ENCODE measurements around the gene CUL7. TPM values are rescaled to one million over a fixed set of nuclear protein-coding genes. Genes with fewer than 3 reads are reported as not detected.
A peak's percentile ranks its signal among the peaks of the same experiment; 100 is the strongest.

Gene CUL7
- total RNA-seq, 1 experiment from 2014 or later: 19.6 TPM

- Histone ChIP-seq H3K27me3 (ENCODE audit: control insufficient read depth, insufficient read depth, low read length) (no peaks in the 10 kb centered on the region), H3K4me3 (ENCODE audit: insufficient read depth, low read depth, low read length) (peak within 1 kb of the TSS; percentile 57), H3K36me3 (replicated peaks; ENCODE audit: control insufficient read depth, insufficient read depth, low read length) (peaks cover 33% of the 10 kb centered on the region)
- peak; percentile 95 for DNase-seq
Measured at GRCh38 chr6:43021270-43022047, 32.2 kb downstream of the CUL7 start, which contains the start of gene RRP36. Gene RRP36, plus strand, starts transcription at chr6:43021623. Its CDS starts 32 bp downstream, at chr6:43021655.

- peak overlapping the region; percentile 57 for H3K4me3 ChIP-seq (ENCODE audit: insufficient read depth, low read depth, low read length)
- DNase-seq: peak; percentile 95
- H3K36me3 ChIP-seq (replicated peaks; ENCODE audit: control insufficient read depth, insufficient read depth, low read length): peaks cover 28% of the 10 kb centered on the region
- no peaks in the 10 kb centered on the region for H3K27me3 ChIP-seq (ENCODE audit: control insufficient read depth, insufficient read depth, low read length)
Measured at GRCh38 chr6:43020847-43021246, 32.8 kb downstream of the CUL7 start.

- no peak overlapping the region for H3K4me3 ChIP-seq (ENCODE audit: insufficient read depth, low read depth, low read length)
- peaks cover 26% of the 10 kb centered on the region for H3K36me3 ChIP-seq (replicated peaks; ENCODE audit: control insufficient read depth, insufficient read depth, low read length)
- H3K27me3 ChIP-seq (ENCODE audit: control insufficient read depth, insufficient read depth, low read length): no peaks in the 10 kb centered on the region
- no peak for DNase-seq
Measured at GRCh38 chr6:43020052-43020705, 33.5 kb downstream of the CUL7 start.

- H3K36me3 ChIP-seq (replicated peaks; ENCODE audit: control insufficient read depth, insufficient read depth, low read length): peaks cover 15% of the 10 kb centered on the region
- no peak for DNase-seq
- H3K4me3 ChIP-seq (ENCODE audit: insufficient read depth, low read depth, low read length): no peak overlapping the region
- H3K27me3 ChIP-seq (ENCODE audit: control insufficient read depth, insufficient read depth, low read length): no peaks in the 10 kb centered on the region
Measured at GRCh38 chr6:43019152-43019551, 34.5 kb downstream of the CUL7 start.

- no peak overlapping the region for H3K4me3 ChIP-seq (ENCODE audit: insufficient read depth, low read depth, low read length)
- DNase-seq: no peak
- no peaks in the 10 kb centered on the region for H3K27me3 ChIP-seq (ENCODE audit: control insufficient read depth, insufficient read depth, low read length)
- H3K36me3 ChIP-seq (replicated peaks; ENCODE audit: control insufficient read depth, insufficient read depth, low read length): peaks cover 17% of the 10 kb centered on the region
Measured at GRCh38 chr6:43016943-43017334, 36.7 kb downstream of the CUL7 start.

GRCh38 chr6:43016176-43016942, 37.3 kb downstream of the CUL7 start:
- H3K4me3 ChIP-seq (ENCODE audit: insufficient read depth, low read depth, low read length): no peak overlapping the region
- H3K36me3 ChIP-seq (replicated peaks; ENCODE audit: control insufficient read depth, insufficient read depth, low read length): peaks cover 19% of the 10 kb centered on the region
- no peak for DNase-seq
- no peaks in the 10 kb centered on the region for H3K27me3 ChIP-seq (ENCODE audit: control insufficient read depth, insufficient read depth, low read length)

- Histone ChIP-seq H3K4me3 (ENCODE audit: insufficient read depth, low read depth, low read length) (peak overlapping the region; percentile 79), H3K36me3 (replicated peaks; ENCODE audit: control insufficient read depth, insufficient read depth, low read length) (peaks cover 30% of the 10 kb centered on the region), H3K27me3 (ENCODE audit: control insufficient read depth, insufficient read depth, low read length) (no peaks in the 10 kb centered on the region)
- no peak for DNase-seq
Measured at GRCh38 chr6:43014434-43014909, 39.2 kb downstream of the CUL7 start.

- H3K27me3 ChIP-seq (ENCODE audit: control insufficient read depth, insufficient read depth, low read length): no peaks in the 10 kb centered on the region
- H3K36me3 ChIP-seq (replicated peaks; ENCODE audit: control insufficient read depth, insufficient read depth, low read length): peaks cover 31% of the 10 kb centered on the region
- peak; percentile 99 for DNase-seq
- peak within 1 kb of the TSS; percentile 79 for H3K4me3 ChIP-seq (ENCODE audit: insufficient read depth, low read depth, low read length)
Measured at GRCh38 chr6:43013843-43014433, 39.7 kb downstream of the CUL7 start, which contains the start of the genes KLHDC3 and MEA1. Gene KLHDC3, plus strand, starts transcription at chr6:43014249. Its CDS starts 2,944 bp downstream, at chr6:43017193. Gene MEA1, minus strand, starts transcription at chr6:43013946. Its CDS starts 133 bp downstream, at chr6:43013813.

- Histone ChIP-seq H3K27me3 (ENCODE audit: control insufficient read depth, insufficient read depth, low read length) (no peaks in the 10 kb centered on the region), H3K36me3 (replicated peaks; ENCODE audit: control insufficient read depth, insufficient read depth, low read length) (peaks cover 33% of the 10 kb centered on the region), H3K4me3 (ENCODE audit: insufficient read depth, low read depth, low read length) (peak overlapping the region; percentile 67)
- no peak for DNase-seq
Measured at GRCh38 chr6:43013097-43013842, 40.4 kb downstream of the CUL7 start.

- no peak for DNase-seq
- Histone ChIP-seq H3K36me3 (replicated peaks; ENCODE audit: control insufficient read depth, insufficient read depth, low read length) (peaks cover 34% of the 10 kb centered on the region), H3K27me3 (ENCODE audit: control insufficient read depth, insufficient read depth, low read length) (no peaks in the 10 kb centered on the region), H3K4me3 (ENCODE audit: insufficient read depth, low read depth, low read length) (no peak overlapping the region)
Measured at GRCh38 chr6:43012364-43012763, 41.3 kb downstream of the CUL7 start.

- Histone ChIP-seq H3K36me3 (replicated peaks; ENCODE audit: control insufficient read depth, insufficient read depth, low read length) (peaks cover 37% of the 10 kb centered on the region), H3K4me3 (ENCODE audit: insufficient read depth, low read depth, low read length) (no peak overlapping the region), H3K27me3 (ENCODE audit: control insufficient read depth, insufficient read depth, low read length) (no peaks in the 10 kb centered on the region)
- DNase-seq: peak; percentile 57
Measured at GRCh38 chr6:43011207-43011606, 42.4 kb downstream of the CUL7 start.

GRCh38 chr6:43009124-43009523, 44.5 kb downstream of the CUL7 start:
- no peak overlapping the region for H3K4me3 ChIP-seq (ENCODE audit: insufficient read depth, low read depth, low read length)
- H3K36me3 ChIP-seq (replicated peaks; ENCODE audit: control insufficient read depth, insufficient read depth, low read length): peaks cover 37% of the 10 kb centered on the region
- H3K27me3 ChIP-seq (ENCODE audit: control insufficient read depth, insufficient read depth, low read length): no peaks in the 10 kb centered on the region
- DNase-seq: no peak

GRCh38 chr6:43007126-43007525, 46.5 kb downstream of the CUL7 start:
- DNase-seq: no peak
- H3K4me3 ChIP-seq (ENCODE audit: insufficient read depth, low read depth, low read length): no peak overlapping the region
- peaks cover 35% of the 10 kb centered on the region for H3K36me3 ChIP-seq (replicated peaks; ENCODE audit: control insufficient read depth, insufficient read depth, low read length)
- no peaks in the 10 kb centered on the region for H3K27me3 ChIP-seq (ENCODE audit: control insufficient read depth, insufficient read depth, low read length)

Data from H7 (cell line).